ENCODE measurements around the gene CCNL1.

The CCNL1 gene

GRCh38 chr3:157101486-157101885, 58.5 kb downstream of the CCNL1 start:
- DNase-seq: no peak

- no peak for DNase-seq
These were observed 59.1 kb downstream of the CCNL1 start for GRCh38 chr3:157100608-157101396.

GRCh38 chr3:157100096-157100477, 59.9 kb downstream of the CCNL1 start:
- DNase-seq: no peak

- no peak for DNase-seq
These were observed 60.4 kb downstream of the CCNL1 start for GRCh38 chr3:157099326-157100095.

- no peak for DNase-seq
These were observed 61.1 kb downstream of the CCNL1 start for GRCh38 chr3:157098823-157099185.

- no peak for DNase-seq
These were observed 61.7 kb downstream of the CCNL1 start for GRCh38 chr3:157098121-157098822.
